ENCODE results near the gene C20orf144. TPM values are rescaled to one million over a fixed set of nuclear protein-coding genes. Genes with fewer than 3 reads are reported as not detected.

The C20orf144 gene
- total RNA-seq, 2 experiments from 2014 or later: 0.30 to 0.33 TPM

Other genes starting within 250 kb of the C20orf144 start
- gene SNTA1, start 218.6 kb upstream of the C20orf144 start, total RNA-seq: 1 to 10 TPM; 5.6 to 6.9 TPM
- gene CBFA2T2, start 172.2 kb upstream of the C20orf144 start, total RNA-seq: 10 to 100 TPM; 19.2 to 20.3 TPM
- 1 to 10 TPM; 3.7 to 4.5 TPM for gene ACTL10, start 4.6 kb downstream of the C20orf144 start, total RNA-seq
- gene NECAB3, start 12.1 kb downstream of the C20orf144 start, total RNA-seq: 10 to 100 TPM; 27.3 to 36.2 TPM
- 10 to 100 TPM; 60.0 to 61.7 TPM for gene E2F1, start 24.1 kb downstream of the C20orf144 start, total RNA-seq
- gene PXMP4, start 58.0 kb downstream of the C20orf144 start, total RNA-seq: 10 to 100 TPM; 13.9 to 15.8 TPM
- 1 to 10 TPM; 5.6 to 5.8 TPM for gene ZNF341, start 69.7 kb downstream of the C20orf144 start, total RNA-seq
- 10 to 100 TPM; 86.7 to 86.9 TPM for gene CHMP4B, start 149.0 kb downstream of the C20orf144 start, total RNA-seq

All from activated CD4-positive, alpha-beta memory T cell treated with anti-CD3 and anti-CD28 coated beads, Interleukin-2, amount 10 ng/mL, durations not matched to agents 7 days and 5 days (primary cell).